GM19372 (cell line): Measurements from ENCODE around the gene GMPPB.

ENCODE experiments used
- ATAC-seq: cut with Tn5 transposase; IDR thresholded peaks from one replicate; pipeline ENCODE4 v1.9.1; 2021; ENCODE audit warnings: mild to moderate bottlenecking, low read depth, moderate library complexity; ENCODE audit not compliant: unreplicated experiment

The GMPPB gene

DNA sequence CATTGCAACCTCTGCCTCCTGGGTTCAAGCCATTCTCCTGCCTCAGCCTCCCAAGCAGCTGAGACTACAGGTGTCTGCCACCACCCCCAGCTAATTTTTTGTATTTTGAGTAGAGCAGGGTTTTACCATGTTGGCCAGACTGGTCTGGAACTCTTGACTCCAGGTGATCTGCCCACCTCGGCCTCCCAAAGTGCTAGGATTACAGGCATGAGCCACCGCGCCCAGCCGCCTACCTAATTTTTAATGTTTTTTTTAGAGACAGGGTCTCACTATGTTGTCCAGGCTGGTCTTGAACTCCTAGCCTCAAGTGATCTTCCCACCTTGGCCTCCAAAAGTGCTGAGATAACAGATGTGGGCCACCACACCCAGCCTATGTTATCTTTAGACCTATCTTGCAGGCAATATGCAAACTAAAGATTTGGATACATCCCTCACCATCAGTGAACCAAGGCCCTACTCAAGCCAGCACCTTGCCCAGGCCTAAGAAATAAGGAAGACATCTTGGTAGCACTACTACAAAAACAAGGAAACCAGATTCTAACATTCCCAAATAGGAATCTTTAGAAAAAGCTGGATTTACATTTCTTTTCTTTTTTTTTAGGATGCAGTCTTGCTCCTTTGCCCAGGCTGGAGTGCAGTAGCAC is 6.3 kb upstream of the GMPPB start:
- no peak for ATAC-seq

- ATAC-seq: no peak
Observed at GRCh38 chr3:49727924-49728361, 4.2 kb upstream of the GMPPB start.

DNA sequence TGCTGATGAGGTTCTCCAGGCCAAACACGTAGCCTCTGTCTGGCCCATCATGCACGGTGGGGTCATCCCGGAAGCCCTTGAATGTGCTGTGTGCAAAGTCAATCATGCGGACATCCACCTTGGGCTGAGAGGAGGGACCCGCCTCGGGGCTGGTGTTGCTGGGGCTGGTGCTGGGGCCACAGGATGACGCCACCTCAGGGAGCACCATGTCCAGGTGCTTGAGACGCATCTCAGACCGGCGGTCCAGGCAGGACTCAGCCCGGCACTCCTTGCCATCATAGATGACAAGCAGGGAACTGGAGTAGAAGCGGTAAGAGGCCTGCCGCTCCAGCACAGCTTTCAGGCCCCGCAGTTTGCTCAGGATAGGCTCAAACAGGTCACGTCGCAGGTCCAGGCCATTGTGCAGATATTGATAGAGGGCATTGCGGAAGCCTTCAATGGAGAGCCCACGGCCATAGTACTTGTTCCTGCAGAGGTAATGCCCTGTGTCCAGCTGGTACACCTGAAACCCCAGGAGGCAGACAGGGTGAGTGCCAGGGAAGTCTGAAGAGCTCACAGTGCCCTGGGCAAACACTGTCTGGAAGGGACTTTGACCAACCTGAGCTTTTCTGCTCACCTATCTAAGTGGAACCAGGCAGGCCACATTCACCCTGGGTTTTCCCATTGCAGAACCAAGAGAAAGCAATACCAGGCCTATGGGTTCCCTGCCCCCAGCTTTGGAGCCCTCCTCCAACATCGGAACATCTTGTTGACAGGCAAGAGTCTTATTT is 3.6 kb upstream of the GMPPB start:
- no peak for ATAC-seq

- no peak for ATAC-seq
Observed at GRCh38 chr3:49725906-49726681, 2.3 kb upstream of the GMPPB start.

DNA sequence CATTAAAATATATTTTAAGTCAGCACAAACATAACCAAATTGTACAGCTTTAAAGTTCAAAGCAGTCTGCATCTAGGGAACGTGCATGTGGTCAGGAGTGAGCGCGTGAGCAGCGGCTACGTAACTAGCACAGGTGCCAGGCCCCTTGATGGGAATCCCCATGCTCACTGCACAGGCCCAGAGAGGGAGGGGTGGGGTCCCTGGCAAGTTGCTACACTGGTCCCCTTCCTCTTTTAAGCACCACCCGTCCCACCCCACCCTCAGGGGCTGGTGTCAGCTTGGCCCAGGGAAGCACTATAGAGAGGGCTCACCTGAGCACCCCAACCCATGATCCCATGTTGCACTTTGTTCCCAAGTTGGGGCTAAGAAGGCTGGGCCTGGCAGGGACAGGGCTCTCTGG is 835 bp upstream of the GMPPB start:
- no peak for ATAC-seq

- ATAC-seq: no peak
Observed at GRCh38 chr3:49723296-49723627, 489 bp downstream of the GMPPB start.

DNA sequence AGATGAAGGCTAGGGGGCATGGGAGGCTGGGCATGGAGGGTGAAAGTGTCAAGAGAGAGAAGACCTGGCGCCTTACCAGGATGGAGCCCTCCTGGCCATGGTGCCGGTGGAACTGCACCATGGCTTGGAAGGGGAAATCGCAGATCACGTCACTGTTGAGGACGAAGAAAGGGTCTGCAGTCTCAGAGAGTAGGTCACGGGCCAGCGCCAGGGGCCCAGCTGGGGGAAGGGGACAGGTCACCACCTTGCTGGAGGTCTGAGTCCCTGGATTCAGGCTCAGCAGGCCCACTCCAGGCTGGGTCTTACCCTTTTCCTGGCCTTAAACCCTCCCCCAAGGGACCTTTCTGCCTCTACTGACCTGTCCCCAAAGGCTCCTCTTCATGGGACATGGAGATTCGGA is 855 bp downstream of the GMPPB start:
- no peak for ATAC-seq

DNA sequence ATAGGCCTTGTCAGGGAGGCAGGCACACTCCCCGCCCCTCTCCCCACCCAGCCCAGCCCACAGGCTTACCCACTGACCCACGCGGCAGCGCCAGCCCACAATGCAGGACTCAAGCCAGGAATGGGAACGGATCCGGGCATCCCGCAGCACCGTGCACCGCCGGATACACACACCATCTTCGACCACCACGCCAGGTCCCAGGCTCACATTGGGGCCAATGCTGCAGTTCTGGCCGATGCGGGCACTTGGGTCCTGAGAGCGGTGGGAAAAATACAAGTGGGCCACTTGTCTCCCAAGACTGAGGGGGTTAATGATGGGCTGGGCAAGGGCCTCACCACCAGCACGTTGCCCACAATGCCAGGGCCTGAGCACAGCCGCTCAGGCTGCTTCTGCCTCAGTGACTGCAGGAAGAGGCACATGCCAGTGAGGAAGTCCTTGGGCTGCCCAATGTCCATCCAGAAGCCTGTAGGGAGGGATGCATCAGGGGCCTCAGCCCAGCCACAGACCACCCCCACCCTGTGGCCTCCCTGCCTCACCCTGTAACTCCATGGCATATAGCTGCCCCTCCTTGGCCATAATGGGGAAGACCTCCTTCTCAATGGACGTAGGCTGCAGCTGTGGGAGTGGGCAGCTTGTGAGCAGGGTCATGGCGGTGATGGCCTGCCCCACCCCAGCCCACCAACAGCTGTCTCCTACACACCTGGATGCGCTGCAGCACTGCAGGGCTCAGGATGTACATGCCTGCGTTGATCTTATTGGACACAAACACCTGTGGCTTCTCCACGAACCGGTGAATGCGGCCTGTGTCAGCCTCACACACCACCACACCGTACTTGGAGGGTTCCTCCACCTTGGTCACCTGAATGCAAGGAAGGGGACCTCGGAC is 1.6 kb downstream of the GMPPB start:
- ATAC-seq: no peak

- no peak for ATAC-seq
Observed at GRCh38 chr3:49721596-49721895, 2.2 kb downstream of the GMPPB start.

DNA sequence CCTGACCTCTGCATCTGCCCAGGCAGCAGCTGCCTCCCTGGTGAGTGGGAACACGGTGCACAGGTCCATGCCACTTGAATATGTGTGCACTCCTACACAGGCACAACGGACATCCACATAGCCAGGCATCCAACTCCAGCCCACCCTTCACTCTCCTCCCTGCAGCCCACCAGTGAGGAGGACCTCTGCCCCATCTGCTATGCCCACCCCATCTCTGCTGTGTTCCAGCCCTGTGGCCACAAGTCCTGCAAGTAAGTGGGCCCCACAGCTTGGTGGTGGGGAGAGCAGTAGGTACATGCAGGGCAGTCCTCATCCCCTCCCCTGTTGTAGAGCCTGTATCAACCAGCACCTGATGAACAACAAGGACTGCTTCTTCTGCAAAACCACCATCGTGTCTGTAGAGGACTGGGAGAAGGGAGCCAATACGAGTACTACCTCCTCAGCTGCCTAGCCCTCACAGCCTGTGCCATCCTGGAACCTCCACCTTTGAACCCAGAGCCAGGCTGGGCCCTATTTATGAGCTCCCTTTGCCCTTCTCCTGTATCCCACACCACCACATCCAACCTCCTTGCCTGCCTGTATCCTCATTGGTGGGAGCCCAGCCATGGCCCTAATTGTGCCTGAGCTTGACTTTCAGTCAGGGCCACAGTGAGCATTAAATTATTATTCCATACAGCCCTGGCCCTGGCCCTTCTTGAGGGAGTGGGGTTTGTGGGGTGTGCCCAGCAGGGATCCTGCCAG is 2.7 kb downstream of the GMPPB start:
- ATAC-seq: no peak

- peak; percentile 48 for ATAC-seq
Observed at GRCh38 chr3:49719214-49719884, 4.4 kb downstream of the GMPPB start, which contains the start of gene AMIGO3. TSS of gene AMIGO3 (minus strand) at chr3:49719684. CDS start at chr3:49719465, 219 bp downstream.

- ATAC-seq: no peak
Observed at GRCh38 chr3:49718858-49719213, 4.9 kb downstream of the GMPPB start.

DNA sequence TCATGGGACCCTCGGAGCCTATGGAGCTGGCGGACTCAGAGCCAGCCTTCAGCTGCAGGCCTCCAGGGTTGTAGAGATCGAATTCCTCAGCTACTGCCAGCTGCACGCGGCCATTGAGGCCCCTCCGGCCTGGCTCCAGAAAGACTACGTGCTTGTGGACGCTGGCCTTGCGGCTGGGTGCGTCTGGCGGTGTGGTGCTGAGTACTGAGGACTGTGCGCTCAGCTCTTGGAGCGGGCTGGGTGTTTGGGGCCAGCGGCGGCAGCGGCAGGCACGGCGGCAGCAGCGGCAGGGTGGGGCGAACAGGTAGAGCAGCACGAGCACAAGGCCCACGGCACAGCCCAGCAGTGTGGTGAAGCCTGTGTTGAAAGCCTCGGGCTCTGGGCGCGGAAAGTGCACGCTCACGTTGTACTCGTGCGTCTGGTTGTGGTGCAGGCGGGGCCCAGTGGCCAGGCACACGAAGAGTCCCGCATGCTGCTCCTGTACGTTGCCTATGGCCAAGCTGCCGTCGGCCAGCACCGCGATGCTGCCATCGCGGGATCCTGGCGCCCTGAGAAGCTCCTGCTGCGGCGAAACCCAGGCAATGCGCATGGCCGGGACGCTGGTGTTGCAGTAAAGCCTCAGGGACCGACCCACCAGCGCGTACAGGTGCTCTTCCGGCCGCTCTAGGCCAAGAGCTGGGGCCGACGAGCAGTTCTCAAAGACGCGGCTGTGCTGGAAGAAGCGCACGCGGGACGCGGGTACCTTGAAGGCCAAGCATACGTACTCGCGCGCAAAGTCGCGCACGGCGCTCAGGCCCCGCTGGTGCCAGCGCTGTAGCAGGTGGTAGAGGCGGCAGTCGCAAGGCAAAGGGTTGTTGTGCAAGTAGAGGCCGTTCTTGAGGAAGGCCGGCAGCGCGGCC is 5.5 kb downstream of the GMPPB start:
- ATAC-seq: no peak

GRCh38 chr3:49717211-49717958 is 6.4 kb downstream of the GMPPB start:
- ATAC-seq: no peak

DNA sequence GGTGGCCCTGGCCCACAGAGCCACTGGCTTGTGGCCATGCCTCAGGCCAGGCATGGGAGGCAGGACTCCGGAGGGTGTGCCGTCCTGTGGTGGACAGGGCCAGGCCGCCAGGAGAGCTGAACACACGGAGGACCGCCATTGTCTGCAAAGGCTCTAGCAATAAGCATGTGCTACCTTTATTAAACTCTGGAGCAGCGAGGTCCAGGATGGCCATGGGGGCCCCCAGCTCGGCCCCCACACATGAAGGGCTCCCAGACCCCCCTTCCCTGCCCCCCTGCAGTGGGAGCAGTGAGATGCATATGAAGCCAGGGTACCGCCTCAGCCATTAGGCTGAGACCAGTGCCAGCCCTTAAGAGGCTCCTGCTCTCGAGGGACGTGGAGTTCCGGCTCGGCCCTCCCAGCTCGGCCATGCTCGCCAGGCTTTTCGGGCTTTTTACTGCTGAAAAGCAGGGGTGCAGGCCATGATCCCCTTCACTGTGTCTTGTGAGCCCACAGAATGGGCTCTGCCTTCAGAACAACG is 7.0 kb downstream of the GMPPB start:
- no peak for ATAC-seq

DNA sequence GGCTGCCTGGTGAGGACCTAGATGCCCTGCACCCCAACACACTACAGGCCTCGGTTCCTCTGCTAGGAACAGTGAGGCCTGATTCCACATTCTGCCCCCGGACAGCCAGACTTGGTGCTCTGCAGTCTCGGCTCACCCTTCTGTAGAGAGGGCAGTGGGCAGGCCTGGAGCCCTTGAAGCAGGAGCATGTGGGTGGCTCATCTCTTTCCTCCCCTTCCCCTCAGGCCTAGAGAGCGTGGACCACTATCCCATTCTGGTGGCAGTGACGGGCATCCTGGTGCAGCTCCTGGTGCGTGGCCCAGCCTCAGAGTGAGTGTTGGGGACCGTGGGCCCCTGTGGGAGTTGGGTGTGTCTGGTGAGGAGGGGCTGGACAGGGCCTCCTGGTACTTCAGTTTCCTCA is 7.6 kb downstream of the GMPPB start:
- no peak for ATAC-seq

GRCh38 chr3:49715611-49716121 is 8.1 kb downstream of the GMPPB start:
- ATAC-seq: no peak
